Measurements from ENCODE around the gene RCAN1.
A peak's percentile ranks its signal among the peaks of the same experiment; 100 is the strongest.

RCAN1 gene

GRCh38 chr21:34614628-34615486 lies at the start of gene RCAN1:
Gene RCAN1, minus strand, starts transcription at chr21:34615113. Its CDS starts 102 bp downstream, at chr21:34615011.
- DNase-seq: peak; percentile 93

- no peak for DNase-seq
Observed at GRCh38 chr21:34661848-34662247, 46.9 kb upstream of the RCAN1 start.

GRCh38 chr21:34653522-34653921 lies 38.6 kb upstream of the RCAN1 start:
- DNase-seq: no peak

- DNase-seq: no peak
Observed at GRCh38 chr21:34651642-34652041, 36.7 kb upstream of the RCAN1 start.

GRCh38 chr21:34650861-34651431 lies 36.0 kb upstream of the RCAN1 start:
- no peak for DNase-seq

- DNase-seq: no peak
Observed at GRCh38 chr21:34649400-34649799, 34.5 kb upstream of the RCAN1 start.

- DNase-seq: no peak
Observed at GRCh38 chr21:34648739-34649297, 33.9 kb upstream of the RCAN1 start.

GRCh38 chr21:34647555-34647954 lies 32.6 kb upstream of the RCAN1 start:
- no peak for DNase-seq

GRCh38 chr21:34644825-34645224 lies 29.9 kb upstream of the RCAN1 start:
- DNase-seq: no peak

- no peak for DNase-seq
Observed at GRCh38 chr21:34642211-34643075, 27.5 kb upstream of the RCAN1 start.

- no peak for DNase-seq
Observed at GRCh38 chr21:34640858-34641257, 25.9 kb upstream of the RCAN1 start.

- peak; percentile 43 for DNase-seq
Observed at GRCh38 chr21:34639882-34640788, 25.2 kb upstream of the RCAN1 start.

- DNase-seq: no peak
Observed at GRCh38 chr21:34639250-34639649, 24.3 kb upstream of the RCAN1 start.

GRCh38 chr21:34636961-34637360 lies 22.0 kb upstream of the RCAN1 start:
- DNase-seq: no peak

- no peak for DNase-seq
Observed at GRCh38 chr21:34635307-34635706, 20.4 kb upstream of the RCAN1 start.

GRCh38 chr21:34632498-34632897 lies 17.6 kb upstream of the RCAN1 start:
- no peak for DNase-seq

GRCh38 chr21:34630536-34631143 lies 15.7 kb upstream of the RCAN1 start:
- DNase-seq: peak; percentile 67

GRCh38 chr21:34626131-34626530 lies 11.2 kb upstream of the RCAN1 start:
- no peak for DNase-seq

GRCh38 chr21:34625030-34625593 lies 10.2 kb upstream of the RCAN1 start:
- no peak for DNase-seq

GRCh38 chr21:34623516-34623915 lies 8.6 kb upstream of the RCAN1 start:
- no peak for DNase-seq
